ENCODE data around the gene SPN. TPM values are rescaled to one million over a fixed set of nuclear protein-coding genes. Genes with fewer than 3 reads are reported as not detected.
"Not testable (repeated sequence)": the region's sequence is repeated elsewhere in the genome, so short reads cannot be mapped to it uniquely, and the experiment has no call there.

Gene SPN
- total RNA-seq, 2 donors from 2014 or later = 1.3 to 2.0 TPM

DNA sequence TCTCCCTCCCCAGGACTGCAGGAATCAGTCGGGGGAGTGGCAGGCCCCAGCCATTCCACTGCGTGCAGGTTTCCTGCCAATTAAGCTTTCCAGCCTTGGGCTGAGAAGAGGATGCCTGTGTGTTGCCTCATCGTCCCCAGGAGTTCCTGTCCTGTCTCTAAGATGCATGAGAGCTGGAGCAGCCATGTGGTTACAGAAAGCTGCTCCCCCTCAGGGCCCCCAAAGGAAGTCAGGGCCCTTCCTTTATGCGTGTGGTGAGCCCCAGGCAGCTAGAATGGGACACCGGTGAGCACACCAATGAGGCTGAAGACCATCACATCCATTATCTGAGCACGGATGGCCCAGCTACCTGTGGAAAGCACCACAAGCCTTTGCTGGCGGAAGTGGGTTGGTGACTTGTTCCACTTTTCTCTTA, 35.4 kb upstream of the SPN start:
- DNase-seq; intact Hi-C loops (cut with DNase I); ATAC-seq; H3K36me3 ChIP-seq (replicated peaks in 1 of 2; ENCODE audit: insufficient read depth in 1 of 2, low read depth in 2 of 2); H3K4me3 ChIP-seq; H3K9me3 ChIP-seq; H3K4me1 ChIP-seq; H3K27ac ChIP-seq; H3K27me3 ChIP-seq: not testable (repeated sequence)
- 29% methylated on average over 3 of the region's 7 CpGs; no CpG with 5 or more reads in 1 of the 2 donors for WGBS, 2 donors

GRCh38 chr16:29628707-29629106, 34.3 kb upstream of the SPN start:
- H3K27me3 ChIP-seq; H3K36me3 ChIP-seq (replicated peaks in 1 of 2; ENCODE audit: insufficient read depth in 1 of 2, low read depth in 2 of 2); intact Hi-C loops (cut with DNase I); ATAC-seq; DNase-seq; H3K4me1 ChIP-seq; H3K27ac ChIP-seq; H3K4me3 ChIP-seq; H3K9me3 ChIP-seq: not testable (repeated sequence)
- 100% methylated on average over 1 of the region's 10 CpGs; no CpG with 5 or more reads in 1 of the 2 donors for WGBS, 2 donors

DNA sequence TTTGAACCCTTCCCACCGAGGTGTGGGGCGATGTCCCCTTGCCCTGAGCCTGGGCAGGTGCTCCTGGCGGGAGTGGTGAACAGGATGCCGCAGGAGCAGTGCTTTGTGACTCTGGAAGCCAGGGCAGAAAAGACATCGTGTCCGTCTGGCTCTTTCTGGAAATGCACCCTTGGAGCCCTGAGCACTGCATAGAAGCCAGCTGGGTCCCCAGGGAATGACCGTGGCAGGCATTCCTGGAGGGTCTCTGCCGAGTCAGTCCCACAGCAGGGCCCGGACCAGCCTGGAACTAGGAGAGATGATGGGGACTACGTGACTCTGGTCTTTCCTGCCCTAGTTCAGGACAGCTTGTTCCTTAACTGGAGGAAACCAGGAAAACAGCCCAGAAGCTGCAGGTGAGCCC, 33.7 kb upstream of the SPN start:
- H3K4me1 ChIP-seq; H3K36me3 ChIP-seq (replicated peaks in 1 of 2; ENCODE audit: insufficient read depth in 1 of 2, low read depth in 2 of 2); H3K4me3 ChIP-seq; DNase-seq; H3K27ac ChIP-seq; H3K27me3 ChIP-seq; H3K9me3 ChIP-seq; ATAC-seq; intact Hi-C loops (cut with DNase I): not testable (repeated sequence)
- WGBS, 2 donors = 68 to 72% methylated on average over 3 to 10 of the region's 10 CpGs

DNA sequence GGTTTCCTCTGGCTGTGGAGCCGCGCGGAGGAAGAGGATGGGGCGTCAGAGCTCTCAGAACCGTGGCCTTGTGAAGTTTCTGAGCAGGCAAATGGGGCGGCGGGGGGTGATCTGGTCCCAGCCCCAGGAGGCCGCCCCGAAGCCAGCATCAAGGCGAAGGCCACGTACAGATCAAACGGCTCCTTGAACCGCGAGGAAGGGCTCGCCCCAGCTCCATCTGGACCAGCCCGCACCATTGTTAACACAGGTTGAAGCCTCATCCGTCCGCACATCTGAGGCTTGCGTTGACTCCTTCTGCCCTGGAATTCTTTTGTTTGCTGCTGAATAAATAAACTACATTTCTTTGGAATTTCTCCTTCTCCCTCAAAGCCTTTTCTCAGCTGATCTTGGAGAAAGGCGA, 31.4 kb upstream of the SPN start:
- H3K4me1 ChIP-seq; H3K27me3 ChIP-seq; H3K4me3 ChIP-seq; H3K27ac ChIP-seq; intact Hi-C loops (cut with DNase I); ATAC-seq; DNase-seq; H3K9me3 ChIP-seq; H3K36me3 ChIP-seq (replicated peaks in 1 of 2; ENCODE audit: insufficient read depth in 1 of 2, low read depth in 2 of 2): not testable (repeated sequence)
- 39 to 62% methylated on average over 4 to 17 of the region's 20 CpGs for WGBS, 2 donors

DNA sequence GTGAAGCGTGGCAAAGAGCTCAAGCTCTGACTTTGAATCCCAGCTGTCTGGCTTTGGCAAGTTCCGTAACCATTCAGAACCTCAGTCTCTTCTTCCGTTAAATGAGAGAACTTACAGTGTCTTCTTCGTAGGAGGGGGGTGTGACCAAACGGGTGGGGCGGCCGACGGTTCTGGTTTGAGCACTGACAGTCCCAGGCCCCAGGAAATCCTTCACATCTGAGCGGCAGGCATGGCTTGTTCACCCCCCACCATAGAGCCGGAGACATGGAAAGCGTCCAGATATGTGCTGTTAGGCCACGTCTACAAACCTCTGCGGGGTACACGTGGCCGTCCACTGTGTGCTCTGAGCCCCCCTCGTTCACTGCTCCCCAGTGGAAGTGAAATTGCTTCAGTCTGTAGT, 27.1 kb upstream of the SPN start:
- WGBS, 2 donors = 57% methylated on average over 13 of the region's 16 CpGs; no CpG with 5 or more reads in 1 of the 2 donors
- H3K27me3 ChIP-seq; H3K36me3 ChIP-seq (replicated peaks in 1 of 2; ENCODE audit: insufficient read depth in 1 of 2, low read depth in 2 of 2); H3K4me3 ChIP-seq; ATAC-seq; DNase-seq; intact Hi-C loops (cut with DNase I); H3K27ac ChIP-seq; H3K9me3 ChIP-seq; H3K4me1 ChIP-seq: not testable (repeated sequence)

GRCh38 chr16:29636368-29636767, 26.7 kb upstream of the SPN start:
- H3K4me3 ChIP-seq; DNase-seq; H3K27ac ChIP-seq; intact Hi-C loops (cut with DNase I); H3K4me1 ChIP-seq; H3K9me3 ChIP-seq; H3K27me3 ChIP-seq; H3K36me3 ChIP-seq (replicated peaks in 1 of 2; ENCODE audit: insufficient read depth in 1 of 2, low read depth in 2 of 2); ATAC-seq: not testable (repeated sequence)
- 14 to 25% methylated on average over 1 of the region's 5 CpGs for WGBS, 2 donors

- 87 to 90% methylated on average over 8 of the region's 8 CpGs for WGBS, 2 donors
- H3K36me3 ChIP-seq (replicated peaks in 1 of 2; ENCODE audit: insufficient read depth in 1 of 2, low read depth in 2 of 2); H3K27ac ChIP-seq; intact Hi-C loops (cut with DNase I); H3K27me3 ChIP-seq; H3K4me1 ChIP-seq; H3K9me3 ChIP-seq; H3K4me3 ChIP-seq; ATAC-seq; DNase-seq: not testable (repeated sequence)
These were observed 24.3 kb upstream of the SPN start for GRCh38 chr16:29638751-29639150.

DNA sequence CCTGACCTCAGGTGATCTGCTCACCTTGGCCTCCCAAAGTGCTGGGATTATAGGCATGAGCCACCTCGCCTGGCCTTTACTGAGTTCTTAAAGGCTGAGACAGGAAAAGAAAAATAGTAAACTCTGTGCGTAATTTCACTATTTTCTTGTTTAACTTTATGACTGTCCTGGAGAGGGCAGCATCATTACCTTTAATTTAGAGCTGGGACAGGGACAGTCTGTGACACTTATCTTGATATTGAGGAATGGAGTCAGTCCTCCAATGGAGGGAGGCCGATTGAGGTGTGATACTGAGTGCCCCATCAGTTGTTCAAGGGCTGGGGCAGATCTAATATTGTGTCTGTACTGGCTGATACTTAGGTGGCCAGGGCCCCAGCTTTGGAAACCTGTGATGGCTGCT, 21.5 kb upstream of the SPN start:
- H3K27me3 ChIP-seq = no peaks in the 10 kb centered on the region
- no peaks in the 10 kb centered on the region for H3K36me3 ChIP-seq (replicated peaks in 1 of 2; ENCODE audit: insufficient read depth in 1 of 2, low read depth in 2 of 2)
- H3K27ac ChIP-seq = no peak overlapping the region
- H3K9me3 ChIP-seq = no peaks in the 10 kb centered on the region
- DNase-seq (no peak), ATAC-seq (no peak)
- 37 to 53% methylated on average over 2 to 3 of the region's 3 CpGs for WGBS, 2 donors
- no peaks in the 10 kb centered on the region for H3K4me1 ChIP-seq
- intact Hi-C loops (cut with DNase I) = no loop called here
- TF ChIP-seq CTCF (IDR thresholded peaks at IDR 0.05) = no peak
- no peak for TF ChIP-seq POLR2A (IDR thresholded peaks at IDR 0.05)
- H3K4me3 ChIP-seq = no peak overlapping the region

All from body of pancreas (tissue), 4 donors.